Measurements from ENCODE around the gene OSBPL10.

OSBPL10 gene

GRCh38 chr3:31848911-31849310 is 132.2 kb downstream of the OSBPL10 start:
- DNase-seq (ENCODE audit: low spot score) = no peak

GRCh38 chr3:31848163-31848818 is 132.8 kb downstream of the OSBPL10 start:
- DNase-seq (ENCODE audit: low spot score) = no peak

- DNase-seq (ENCODE audit: low spot score) = no peak
These were observed 133.3 kb downstream of the OSBPL10 start for GRCh38 chr3:31847760-31848159.

GRCh38 chr3:31841515-31841914 is 139.5 kb downstream of the OSBPL10 start:
- DNase-seq (ENCODE audit: low spot score) = no peak

GRCh38 chr3:31840252-31840651 is 140.8 kb downstream of the OSBPL10 start:
- DNase-seq (ENCODE audit: low spot score) = no peak

- DNase-seq (ENCODE audit: low spot score) = no peak
These were observed 141.7 kb downstream of the OSBPL10 start for GRCh38 chr3:31839144-31839917.

GRCh38 chr3:31836131-31837075 is 144.7 kb downstream of the OSBPL10 start:
- no peak for DNase-seq (ENCODE audit: low spot score)

- no peak for DNase-seq (ENCODE audit: low spot score)
These were observed 147.5 kb downstream of the OSBPL10 start for GRCh38 chr3:31833391-31834190.

- no peak for DNase-seq (ENCODE audit: low spot score)
These were observed 148.5 kb downstream of the OSBPL10 start for GRCh38 chr3:31832551-31832950.

GRCh38 chr3:31831591-31831990 is 149.5 kb downstream of the OSBPL10 start:
- no peak for DNase-seq (ENCODE audit: low spot score)

GRCh38 chr3:31829826-31830426 is 151.1 kb downstream of the OSBPL10 start:
- DNase-seq (ENCODE audit: low spot score) = no peak

GRCh38 chr3:31829010-31829409 is 152.1 kb downstream of the OSBPL10 start:
- no peak for DNase-seq (ENCODE audit: low spot score)

- no peak for DNase-seq (ENCODE audit: low spot score)
These were observed 153.1 kb downstream of the OSBPL10 start for GRCh38 chr3:31828007-31828406.

- DNase-seq (ENCODE audit: low spot score) = no peak
These were observed 157.9 kb downstream of the OSBPL10 start for GRCh38 chr3:31823184-31823583.

GRCh38 chr3:31821118-31821517 is 159.9 kb downstream of the OSBPL10 start:
- DNase-seq (ENCODE audit: low spot score) = no peak

- DNase-seq (ENCODE audit: low spot score) = no peak
These were observed 161.6 kb downstream of the OSBPL10 start for GRCh38 chr3:31819441-31819840.

- no peak for DNase-seq (ENCODE audit: low spot score)
These were observed 163.6 kb downstream of the OSBPL10 start for GRCh38 chr3:31817411-31817966.

- no peak for DNase-seq (ENCODE audit: low spot score)
These were observed 165.2 kb downstream of the OSBPL10 start for GRCh38 chr3:31815631-31816440.

GRCh38 chr3:31815006-31815405 is 166.1 kb downstream of the OSBPL10 start:
- DNase-seq (ENCODE audit: low spot score) = no peak

- DNase-seq (ENCODE audit: low spot score) = no peak
These were observed 167.4 kb downstream of the OSBPL10 start for GRCh38 chr3:31813686-31814085.

Data from hematopoietic multipotent progenitor cell treated with erythropoietin and hydrocortisone succinate and interleukin-3 and kit ligand, for 17 days (in vitro differentiated cells).